Astrocyte of the cerebellum (primary cell): ENCODE measurements around the gene USP49.
"Not testable (repeated sequence)": the region's sequence is repeated elsewhere in the genome, so short reads cannot be mapped to it uniquely, and the experiment has no call there.

Source experiments
- DNase-seq: peaks from one replicate; pipeline ENCODE4 v3.0.0-alpha.2; 2011; ENCODE audit warnings: low read depth
- H3K4me3 ChIP-seq: 2 replicates; pipeline ENCODE4 v1.5.1; 2011; ENCODE audit warnings: mild to moderate bottlenecking, low read depth, low read length, moderate library complexity
- CTCF ChIP-seq: IDR thresholded peaks from 2 replicates; pipeline ENCODE4 v1.5.1; 2012; ENCODE audit warnings: low read length, low read depth, moderate library complexity, mild to moderate bottlenecking; ENCODE audit errors: missing control alignments
- in situ Hi-C: cut with HindIII; loops from 2 replicates; pipeline ENCODE4 v1.10.0; 2017; ENCODE audit warnings: low sequenced_read_pairs

Gene USP49

GRCh38 chr6:41895300-41896233 lies at the start of gene USP49:
Gene USP49, minus strand, starts transcription at chr6:41895375. Its CDS starts 88,392 bp downstream, at chr6:41806983.
- DNase-seq = peak; percentile 42
- no peak for TF ChIP-seq CTCF
- peak within 1 kb of the TSS; percentile 59 for H3K4me3 ChIP-seq
- in situ Hi-C loops = no loop called here

GRCh38 chr6:41943456-41943855 lies 48.3 kb upstream of the USP49 start:
- H3K4me3 ChIP-seq = no peak overlapping the region
- in situ Hi-C loops = no loop called here
- DNase-seq = no peak
- TF ChIP-seq CTCF = no peak

GRCh38 chr6:41942882-41943281 lies 47.7 kb upstream of the USP49 start:
- in situ Hi-C loops, H3K4me3 ChIP-seq, DNase-seq: not testable (repeated sequence)

- no peak for DNase-seq
- H3K4me3 ChIP-seq = peak overlapping the region; percentile 91
- TF ChIP-seq CTCF = no peak
- in situ Hi-C loops = no loop called here
These were observed 47.1 kb upstream of the USP49 start for GRCh38 chr6:41942067-41942851.

- DNase-seq = peak; percentile 57
- in situ Hi-C loops = no loop called here
- TF ChIP-seq CTCF = no peak
- H3K4me3 ChIP-seq = peak within 1 kb of the TSS; percentile 91
These were observed 46.3 kb upstream of the USP49 start, which contains the start of gene CCND3 for GRCh38 chr6:41941280-41942066. Gene CCND3, minus strand, starts transcription at chr6:41941808. Its CDS starts 159 bp downstream, at chr6:41941649.

- in situ Hi-C loops = no loop called here
- no peak for TF ChIP-seq CTCF
- no peak for DNase-seq
- H3K4me3 ChIP-seq = peak overlapping the region; percentile 91
These were observed 45.6 kb upstream of the USP49 start for GRCh38 chr6:41940759-41941279.
